PC-9 (cell line): ENCODE results near the gene PRCC.

Experiments used
- CTCF ChIP-seq: fragments of 200-600 bp; sonication (generic); conservative IDR thresholded peaks from 2 replicates; pipeline ENCODE4 v1.6.1; 2017; ENCODE audit warnings: mixed run types, antibody characterized with exemption, mild to moderate bottlenecking, moderate library complexity
- EZH2 ChIP-seq: fragments of 200-600 bp; sonication (generic); IDR thresholded peaks from 2 replicates; pipeline ENCODE4 v1.8.0; 2017; ENCODE audit warnings: antibody characterized with exemption, low read depth

- TF ChIP-seq CTCF (no peak), EZH2 (no peak)
These were observed 39.3 kb upstream of the PRCC start, which contains the start of gene METTL25B for GRCh38 chr1:156727926-156728598.
